GM19452 (cell line): ENCODE results near the gene SYT1.

Experiments used
- ATAC-seq: cut with Tn5 transposase; IDR thresholded peaks from one replicate; pipeline ENCODE4 v1.9.1; 2021; ENCODE audit not compliant: unreplicated experiment

Gene SYT1

DNA sequence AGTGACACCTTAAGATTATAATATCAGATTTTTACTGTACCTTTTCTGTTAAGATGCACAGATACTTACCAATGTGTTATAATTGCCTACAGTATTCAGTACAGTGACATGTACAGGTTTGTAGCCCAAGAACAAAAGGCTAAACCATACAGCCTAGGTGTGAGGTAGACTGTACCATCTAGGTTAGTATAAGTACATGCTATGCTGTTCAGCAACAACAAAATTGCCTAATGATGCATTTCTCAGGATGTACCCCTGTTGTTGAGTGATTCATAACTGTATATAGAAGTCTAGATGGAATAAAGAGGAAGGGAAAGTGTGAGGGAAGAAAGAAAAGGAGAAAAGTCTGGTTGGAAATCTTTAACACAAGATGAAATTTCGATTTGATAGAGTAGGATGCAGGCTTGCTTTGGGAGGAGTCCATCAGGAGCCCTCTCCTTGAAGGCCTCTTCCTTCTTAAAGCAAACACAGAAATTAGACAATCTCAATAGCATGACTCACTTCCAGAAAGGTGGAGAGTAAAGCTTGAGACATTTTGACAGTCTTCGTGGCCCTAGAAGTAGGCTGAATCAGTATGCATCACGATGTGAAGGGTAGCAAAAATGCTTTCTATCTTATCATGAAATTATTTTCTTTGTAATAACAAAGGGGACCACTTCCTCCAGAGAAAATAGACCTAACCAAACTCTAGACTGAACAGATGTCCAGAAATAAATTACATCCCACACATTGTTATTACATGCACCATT lies 191.5 kb downstream of the SYT1 start:
- no peak for ATAC-seq

DNA sequence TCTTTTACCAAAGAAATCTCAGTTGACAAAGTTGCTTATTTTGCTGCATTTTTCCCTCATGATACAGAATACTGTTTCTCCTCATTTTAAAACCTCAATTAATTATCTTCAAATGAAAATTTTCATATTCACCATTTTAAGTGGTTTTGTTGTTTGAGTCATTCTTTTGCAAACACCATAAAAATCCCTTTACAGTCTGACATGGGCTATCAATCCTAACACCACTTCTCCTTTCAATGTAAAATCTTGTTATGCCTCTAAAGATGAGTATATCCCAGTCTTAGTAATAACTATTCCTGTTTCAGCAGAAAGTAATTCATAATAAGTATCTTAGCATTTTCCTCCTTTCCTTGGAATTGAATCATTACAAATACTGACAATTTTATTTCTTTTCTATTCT lies 192.2 kb downstream of the SYT1 start:
- ATAC-seq, result no peak

DNA sequence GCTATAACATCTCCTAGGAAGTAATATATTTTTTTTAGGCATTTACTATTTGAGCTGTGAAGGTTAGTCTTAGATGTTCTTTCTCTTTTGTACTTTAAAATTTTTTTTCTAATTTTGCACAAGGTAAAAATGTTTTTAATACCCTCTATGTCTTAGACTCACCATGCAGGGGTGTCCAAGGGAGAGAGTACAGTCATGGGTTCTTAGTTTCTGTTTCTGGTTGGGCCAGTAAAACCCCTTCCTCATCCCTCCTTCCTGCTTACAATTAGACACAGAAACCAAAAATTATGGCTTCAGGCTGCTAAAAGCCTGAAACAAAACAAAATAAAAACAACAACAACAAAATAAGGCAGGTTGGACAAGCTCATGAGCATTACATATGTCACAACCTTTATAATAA lies 193.0 kb downstream of the SYT1 start:
- ATAC-seq, result no peak

DNA sequence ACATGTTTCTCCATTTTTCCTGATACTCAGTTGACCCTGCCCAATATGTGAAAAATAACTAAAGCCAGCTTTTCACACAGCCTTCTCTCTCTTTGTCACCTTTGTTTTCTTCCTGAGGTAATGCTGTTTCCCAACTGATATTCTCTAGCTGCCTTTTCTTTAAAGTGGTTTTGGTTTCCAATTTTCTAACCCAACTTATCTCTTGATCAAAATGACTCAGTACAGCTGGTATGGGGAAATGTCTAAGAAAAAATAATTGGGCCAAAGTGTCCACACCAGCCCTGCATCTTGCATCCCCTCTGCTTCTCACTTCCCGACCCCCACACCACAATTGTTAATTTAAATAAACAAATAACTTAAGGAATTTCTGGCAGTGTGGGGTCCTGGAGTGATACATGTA lies 193.8 kb downstream of the SYT1 start:
- ATAC-seq, result peak; percentile 45

DNA sequence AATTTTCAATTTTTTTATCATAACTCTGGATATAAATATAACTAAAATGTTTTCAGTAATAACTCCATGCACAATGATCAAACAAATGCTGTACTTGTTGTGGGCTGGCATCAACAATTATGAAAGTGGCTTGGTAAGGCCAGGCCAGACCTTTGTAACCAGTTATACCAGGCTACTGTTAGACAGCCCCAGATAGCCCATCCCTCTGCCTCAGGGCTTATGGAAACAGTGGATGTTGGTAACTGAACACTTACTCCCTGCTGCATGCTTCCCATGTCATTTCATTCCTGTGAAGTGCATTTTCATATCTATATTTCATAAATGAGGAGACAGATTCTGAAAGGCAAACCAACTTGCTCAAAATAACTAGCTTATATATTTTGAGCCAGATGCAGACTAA lies 195.0 kb downstream of the SYT1 start:
- no peak for ATAC-seq

DNA sequence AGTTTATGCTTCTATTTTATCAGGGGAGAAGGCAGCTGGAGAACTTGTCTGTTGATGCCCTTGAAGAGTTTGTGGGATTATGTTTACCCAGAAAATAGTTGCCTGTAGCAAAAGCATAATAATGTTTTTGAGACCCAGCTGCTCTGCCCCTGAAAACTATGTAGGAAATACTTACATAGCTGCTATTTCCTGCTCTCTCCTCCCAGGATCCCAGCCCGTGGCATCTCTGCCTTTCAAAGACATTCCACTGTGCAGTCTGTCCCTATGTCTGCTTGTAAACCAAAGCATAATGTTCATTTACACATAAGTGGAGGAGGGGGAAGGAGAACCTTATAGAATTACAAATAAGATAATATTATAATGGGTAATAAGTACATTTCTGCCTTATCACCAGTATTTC lies 198.7 kb downstream of the SYT1 start:
- no peak for ATAC-seq

DNA sequence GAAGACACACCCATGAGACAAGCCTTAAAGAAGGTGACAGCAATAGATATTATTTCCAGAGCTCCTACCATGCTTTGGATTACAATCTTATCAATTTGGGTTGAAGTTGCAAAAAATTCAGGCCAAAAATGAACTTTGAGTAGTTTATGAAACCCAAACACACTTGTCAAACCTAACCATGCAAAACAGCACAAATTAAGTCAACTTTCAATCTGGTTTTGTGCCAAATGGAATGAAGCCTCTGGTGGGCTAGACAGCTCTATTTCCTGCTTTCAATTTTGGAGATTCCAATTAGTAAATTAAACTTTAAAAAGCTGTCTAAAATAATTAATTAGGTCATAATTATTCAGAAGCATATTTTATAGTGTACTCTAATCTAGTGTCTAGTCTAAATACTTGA lies 203.4 kb downstream of the SYT1 start:
- no peak for ATAC-seq

DNA sequence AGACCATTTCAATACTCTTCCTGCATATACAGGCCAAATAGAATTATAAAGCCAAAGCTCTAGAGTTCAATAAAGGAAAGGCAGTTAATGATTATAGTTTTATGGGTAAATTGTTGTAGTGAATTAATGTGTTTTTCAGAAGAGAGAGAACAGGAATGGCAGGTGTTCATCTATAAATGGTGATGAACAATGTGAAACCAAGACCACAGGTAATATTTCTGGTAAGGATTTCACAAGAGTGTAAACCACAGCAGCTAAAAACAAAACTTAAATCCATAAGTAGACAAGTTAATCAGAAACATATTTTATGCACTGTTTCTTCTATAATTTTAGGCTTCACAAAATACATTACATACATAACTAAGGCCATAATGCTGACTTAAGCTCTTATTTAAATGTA lies 204.4 kb downstream of the SYT1 start:
- peak; percentile 98 for ATAC-seq

DNA sequence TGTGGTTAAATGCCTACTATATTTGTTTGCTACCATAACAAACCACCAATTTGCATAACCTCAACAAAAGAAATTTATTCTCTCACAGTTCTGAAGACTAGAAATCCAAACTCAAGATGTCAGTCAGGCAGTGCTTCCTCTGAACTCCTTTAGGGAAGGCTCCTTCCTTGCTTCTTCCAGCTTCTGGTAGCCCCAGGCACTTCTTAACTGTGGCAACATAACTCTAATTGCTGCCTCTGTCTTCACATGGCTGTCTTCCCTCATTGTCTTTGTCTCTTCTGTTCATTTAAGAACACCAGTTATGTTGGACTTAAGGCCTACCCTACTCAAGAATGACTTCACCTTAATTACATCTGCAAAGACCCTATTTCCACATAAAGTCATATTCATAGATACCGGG lies 206.9 kb downstream of the SYT1 start:
- no peak for ATAC-seq

DNA sequence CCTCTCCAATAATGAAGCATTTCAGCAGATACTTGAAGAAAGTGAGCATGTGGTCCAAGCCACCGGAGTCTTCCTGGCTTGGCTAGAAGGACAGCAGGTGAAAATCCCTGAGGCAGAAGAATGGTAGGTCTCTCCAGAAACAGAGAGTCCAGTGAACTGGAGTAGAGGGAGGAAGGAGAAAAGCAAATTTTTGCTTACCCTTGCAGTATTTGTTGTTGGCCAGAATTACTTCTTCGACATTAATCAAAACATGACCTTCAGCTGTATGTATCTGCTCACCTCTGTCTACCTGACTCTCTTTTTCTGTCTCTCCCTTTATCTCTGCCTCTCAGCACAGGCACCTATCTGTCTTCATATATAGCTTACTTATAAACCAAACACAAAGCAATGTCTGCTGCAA lies 208.9 kb downstream of the SYT1 start:
- no peak for ATAC-seq

DNA sequence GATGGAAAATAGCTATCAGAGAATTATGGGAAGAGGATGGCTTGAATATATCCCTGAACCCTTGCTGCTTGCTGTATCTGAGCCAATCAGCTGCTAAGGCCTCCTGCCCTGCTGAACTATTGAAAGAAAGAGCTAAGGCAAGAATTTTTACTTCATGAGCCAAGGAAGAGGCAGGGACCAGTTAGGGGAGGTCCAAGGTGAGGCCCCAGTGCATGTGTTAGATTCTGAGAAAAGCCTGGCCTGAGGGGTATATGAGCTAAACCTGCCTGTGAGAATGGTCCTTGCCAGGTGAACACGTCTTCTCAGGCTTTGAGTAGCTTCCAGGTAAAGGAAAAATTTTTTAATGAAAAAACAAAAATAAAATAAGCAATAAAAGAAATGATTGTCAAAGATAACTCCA lies 218.0 kb downstream of the SYT1 start:
- ATAC-seq, result no peak

DNA sequence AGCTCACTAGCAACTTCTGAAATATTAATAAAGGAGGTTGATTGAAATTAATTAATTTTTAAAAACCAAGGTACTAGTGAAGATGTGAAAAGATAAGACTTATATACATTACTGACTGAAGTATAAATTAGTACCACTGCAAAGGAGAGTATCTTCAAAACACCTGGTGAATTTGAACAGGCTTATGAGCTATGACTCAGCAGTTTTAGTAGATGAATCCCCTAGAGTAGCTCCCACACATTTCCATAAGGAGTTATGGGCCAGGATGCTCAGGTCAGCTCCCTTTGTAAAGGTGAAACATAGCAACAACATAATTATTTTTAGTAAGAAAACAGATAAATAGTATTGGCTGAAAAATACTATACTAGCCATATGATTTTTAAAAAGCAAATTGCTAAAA lies 218.6 kb downstream of the SYT1 start:
- no peak for ATAC-seq

DNA sequence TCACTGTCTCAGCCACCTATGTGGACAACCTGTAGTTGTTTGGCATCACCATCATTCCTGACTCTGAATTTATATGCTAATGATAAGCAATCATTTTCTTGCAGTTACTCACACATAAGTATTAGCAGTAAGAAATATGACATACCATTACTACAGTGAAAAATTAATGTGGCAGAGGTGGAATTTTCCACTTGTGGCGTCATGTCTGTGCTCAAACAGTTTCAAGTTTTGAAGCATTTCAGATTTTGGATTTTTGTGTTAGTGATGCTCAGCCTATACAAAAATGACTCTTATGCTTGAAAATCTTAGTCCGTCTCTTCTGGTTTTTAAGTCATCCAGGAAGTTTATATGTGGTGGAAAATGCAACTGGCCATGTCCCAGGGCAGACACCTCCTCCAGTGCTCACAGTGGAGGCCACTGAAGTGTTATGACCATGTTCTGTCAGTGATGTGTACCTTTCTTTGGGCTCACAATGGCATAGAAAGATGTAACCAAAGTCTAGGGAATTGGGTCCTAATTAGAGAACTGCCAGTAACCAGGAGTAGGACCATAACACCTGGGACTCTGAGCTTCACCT lies 220.6 kb downstream of the SYT1 start:
- ATAC-seq, result no peak

DNA sequence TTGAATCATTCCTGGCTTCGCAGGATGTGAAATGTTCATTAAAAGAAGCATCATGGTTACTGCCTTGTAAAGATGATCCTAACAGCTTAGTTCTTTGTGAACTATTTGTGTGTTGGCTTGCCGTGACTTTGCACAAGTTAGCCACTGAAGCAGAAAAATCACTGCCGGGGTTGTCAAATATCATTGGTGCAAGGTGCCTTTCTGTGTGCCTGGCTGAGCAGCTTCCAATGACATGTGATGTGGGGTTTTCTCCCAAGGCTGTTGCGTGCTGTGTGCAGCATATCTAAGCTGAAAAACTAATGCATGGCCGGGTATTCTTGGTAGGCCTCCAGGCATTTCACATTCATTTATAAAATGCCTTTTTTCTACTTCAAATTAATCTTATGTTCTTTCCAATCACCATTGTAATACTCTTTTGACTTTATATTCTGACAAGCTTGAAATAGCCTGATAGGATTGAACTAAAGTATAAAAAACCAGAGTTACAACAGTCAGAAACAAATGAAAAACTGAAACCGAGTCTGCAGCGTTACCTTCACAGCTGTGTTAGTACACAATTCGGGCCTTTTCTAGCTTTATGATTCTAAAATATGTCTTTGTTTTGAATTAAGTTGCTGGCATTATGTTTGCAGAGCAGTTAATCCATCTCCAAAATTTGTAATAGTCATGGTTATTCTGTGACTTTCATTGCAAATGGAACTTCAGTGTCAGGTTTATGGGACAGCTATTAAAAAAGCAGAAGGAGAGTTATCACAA lies 222.1 kb downstream of the SYT1 start:
- ATAC-seq, result no peak

DNA sequence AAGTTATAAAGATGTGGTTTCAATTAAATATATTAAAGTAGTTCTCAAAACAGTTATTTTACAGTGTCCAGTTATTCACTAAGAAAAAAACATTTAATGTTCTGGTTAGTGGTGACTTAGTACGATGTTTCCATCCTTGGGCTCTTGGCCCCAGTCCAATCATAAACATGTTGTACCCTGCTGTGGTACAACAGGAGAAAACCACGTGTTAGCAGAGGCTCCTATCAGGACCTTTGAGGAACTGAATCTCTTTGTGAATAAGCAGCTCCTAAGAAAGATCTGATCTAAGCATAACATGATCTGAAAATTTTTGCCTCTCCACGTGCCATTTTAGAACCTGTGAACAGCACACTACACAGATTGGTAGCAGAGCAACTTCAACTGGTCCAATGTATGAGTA lies 234.0 kb downstream of the SYT1 start:
- ATAC-seq, result no peak

DNA sequence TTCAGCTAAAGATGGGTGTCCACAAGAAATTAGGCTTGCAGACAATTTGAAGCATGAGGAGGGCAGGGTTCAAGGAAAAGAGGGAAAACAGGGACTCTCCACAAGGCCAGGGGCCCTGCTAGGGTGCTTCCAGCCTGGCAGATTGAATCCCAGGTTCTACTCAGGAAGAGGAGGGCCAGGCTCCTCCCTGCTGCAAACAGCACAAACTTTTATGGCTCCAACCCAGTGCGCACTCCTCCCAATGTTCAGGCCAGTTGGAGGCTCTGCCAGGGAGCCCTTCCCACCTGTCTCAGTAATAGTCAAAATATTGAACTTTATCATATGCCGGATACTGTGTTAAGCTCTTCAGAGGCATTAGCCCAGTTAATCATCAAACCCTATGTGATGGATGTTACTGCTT lies 244.4 kb downstream of the SYT1 start:
- no peak for ATAC-seq

DNA sequence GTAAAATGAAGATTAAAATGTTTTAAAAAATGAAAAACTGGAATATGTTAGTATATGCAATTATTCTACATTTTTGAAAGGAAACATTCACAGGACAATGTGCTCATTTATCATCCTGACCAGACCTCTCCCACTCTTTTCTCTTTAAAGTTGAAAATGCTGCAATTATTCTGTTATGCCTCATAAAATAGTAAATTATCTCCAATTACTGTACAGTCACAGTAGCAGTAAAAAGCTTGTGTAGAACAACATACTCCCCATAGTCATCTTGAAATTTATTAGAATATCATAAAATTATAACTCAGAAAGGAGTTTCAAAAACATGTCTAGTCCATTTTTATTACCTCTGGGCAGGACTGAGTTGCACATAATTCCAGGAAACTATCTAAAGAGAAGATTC lies 250.3 kb downstream of the SYT1 start:
- no peak for ATAC-seq

DNA sequence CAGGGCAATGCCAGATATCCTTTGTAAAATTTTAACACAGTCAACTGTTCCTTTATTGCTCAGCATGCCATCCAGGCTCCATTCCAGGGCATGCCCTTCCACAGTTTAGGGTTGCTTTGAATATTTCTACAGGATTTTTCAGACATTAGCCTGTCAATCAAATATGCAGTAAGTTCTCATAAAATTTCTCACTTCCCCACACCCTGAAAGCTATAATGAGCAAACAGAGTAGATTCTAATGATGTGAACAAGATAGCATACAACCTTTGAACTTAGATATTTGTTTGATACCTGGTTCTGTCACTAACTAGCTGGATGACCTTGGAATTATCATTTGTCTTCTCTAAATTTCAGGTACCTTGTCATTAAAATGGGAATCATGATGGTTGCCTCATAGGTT lies 251.2 kb downstream of the SYT1 start:
- no peak for ATAC-seq

DNA sequence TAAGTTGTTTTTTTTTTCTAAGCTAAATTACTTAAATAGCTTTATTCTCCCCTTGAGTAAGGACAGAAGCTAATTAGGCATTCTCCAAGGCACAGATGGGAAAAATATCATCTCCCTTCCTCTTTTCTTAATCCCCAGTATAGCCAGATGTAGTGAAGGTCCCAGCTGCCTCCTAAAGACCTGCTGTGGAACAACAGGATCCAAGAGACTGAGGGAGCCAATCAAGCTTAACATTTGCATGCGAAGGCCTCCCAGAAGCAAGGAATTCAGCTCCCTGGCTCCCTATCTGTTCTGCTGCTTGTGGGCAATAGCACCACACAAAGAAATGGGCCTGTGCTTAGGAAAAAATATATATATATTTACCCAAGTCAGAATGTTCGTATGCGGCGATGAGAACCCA lies 255.2 kb downstream of the SYT1 start:
- no peak for ATAC-seq

DNA sequence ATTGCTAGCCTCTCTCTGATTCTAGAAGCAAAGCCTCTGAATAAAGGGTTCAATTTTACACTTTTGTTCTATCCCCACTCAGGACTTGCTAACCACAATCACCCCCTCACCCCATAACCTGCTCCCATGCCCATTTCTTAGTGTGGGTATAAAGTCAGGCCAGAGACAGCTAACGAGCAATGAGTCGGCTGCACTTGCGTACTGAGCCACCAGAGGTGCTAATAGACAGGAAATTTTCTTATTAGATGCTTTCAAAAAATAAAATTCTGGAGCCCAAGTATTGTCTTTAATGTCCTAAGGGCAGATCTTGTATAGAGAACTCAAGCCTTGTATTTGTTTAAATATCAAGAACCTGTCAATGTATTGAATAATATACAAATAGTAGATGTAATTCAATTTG lies 256.9 kb downstream of the SYT1 start:
- ATAC-seq, result no peak

DNA sequence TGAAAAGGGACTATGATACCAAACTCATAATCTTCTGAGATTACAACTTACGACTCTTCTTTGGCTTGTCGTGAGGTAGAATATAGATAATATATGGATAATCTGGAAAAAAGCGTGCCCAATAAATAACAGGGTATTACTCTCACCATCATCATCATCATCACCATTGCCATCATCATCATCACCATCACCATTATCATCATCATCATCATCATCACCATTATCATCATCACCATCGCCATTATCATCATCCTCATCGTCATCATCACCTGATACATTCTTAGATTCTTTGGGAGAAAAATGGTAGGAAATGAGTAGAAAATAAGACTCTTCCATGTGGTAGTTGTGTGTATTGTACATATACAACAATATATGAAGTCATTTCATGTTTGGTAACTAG lies 259.8 kb downstream of the SYT1 start:
- ATAC-seq, result no peak

DNA sequence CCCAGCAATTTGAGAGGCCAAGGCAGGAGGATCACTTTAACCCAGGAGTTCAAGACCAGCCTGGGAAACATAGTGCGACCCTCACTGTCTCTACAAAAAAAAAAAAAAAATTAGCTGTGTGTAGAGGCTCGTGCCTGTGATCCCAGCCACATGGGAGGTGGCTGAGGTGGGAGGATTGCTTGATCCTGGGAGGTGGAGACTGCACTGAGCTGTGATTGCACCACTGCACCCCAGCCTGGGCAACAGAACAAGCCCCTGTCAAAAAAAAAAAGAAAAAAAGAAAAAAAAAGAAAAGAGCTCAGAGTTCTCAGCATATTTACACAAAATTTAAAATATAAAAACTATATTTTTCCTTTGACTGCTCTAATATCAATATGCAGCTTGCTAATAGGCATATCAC lies 260.8 kb downstream of the SYT1 start:
- ATAC-seq, result no peak
